Left ventricle myocardium inferior (tissue), 1 donor: Measurements from ENCODE around the gene PDCD10. TPM values are rescaled to one million over a fixed set of nuclear protein-coding genes. Genes with fewer than 3 reads are reported as not detected.

Source experiments
- DNase-seq: peaks from one replicate; pipeline ENCODE4 v3.0.0-alpha.2; 2020
- H3K27ac ChIP-seq: fragments of 200-600 bp; replicated peaks from 2 replicates; pipeline ENCODE4 v1.8.0; 2021
- H3K27me3 ChIP-seq: fragments of 200-600 bp; 2 replicates; pipeline ENCODE4 v1.8.0; 2021; ENCODE audit warnings: low read depth
- H3K36me3 ChIP-seq: fragments of 200-600 bp; 2 replicates; pipeline ENCODE4 v1.8.0; 2021
- H3K4me1 ChIP-seq: fragments of 200-600 bp; 2 replicates; pipeline ENCODE4 v1.8.0; 2021
- H3K4me3 ChIP-seq: fragments of 200-600 bp; 2 replicates; pipeline ENCODE4 v1.8.0; 2021; ENCODE audit warnings: mild to moderate bottlenecking, moderate library complexity
- H3K9me3 ChIP-seq: fragments of 200-600 bp; replicated peaks from 2 replicates; pipeline ENCODE4 v1.8.0; 2021
- CTCF ChIP-seq: fragments of 200-600 bp; IDR thresholded peaks from 2 replicates; pipeline ENCODE4 v1.8.0; 2021; ENCODE audit warnings: antibody characterized with exemption, mild to moderate bottlenecking, borderline replicate concordance
- intact Hi-C: fragments of 100-400 bp; cut with micrococcal nuclease; formaldehyde crosslinking; loops from one replicate; pipeline ENCODE4 v1.11.0; 2022
- total RNA-seq: library from RNA; stranded (reverse); fragmentation: NEBNext Ultra II Directional; extraction: Animal tissue kit (Norgen Biotek cat#: 25700); gene quantifications from one replicate; pipeline ENCODE4 v1.2.1, GENCODE V29; 2021
- donor health status: DM: no; HTN: yes; CAD: no; lungs with severe emphysema.

PDCD10 gene
- total RNA-seq, 1 donor from 2014 or later: 35.1 TPM

- Histone ChIP-seq H3K4me3 (no peak overlapping the region), H3K36me3 (peaks cover 28% of the 10 kb centered on the region), H3K27ac (peak overlapping the region; percentile 25), H3K9me3 (no peaks in the 10 kb centered on the region), H3K27me3 (no peaks in the 10 kb centered on the region), H3K4me1 (peaks cover 27% of the 10 kb centered on the region)
- intact Hi-C loops: no loop called here
- no peak for TF ChIP-seq CTCF
- DNase-seq: no peak
Measured at GRCh38 chr3:167716920-167717319, 17.8 kb downstream of the PDCD10 start.

GRCh38 chr3:167714871-167715270 lies 19.8 kb downstream of the PDCD10 start:
- Histone ChIP-seq H3K27ac (no peak overlapping the region), H3K4me3 (no peak overlapping the region), H3K36me3 (peaks cover 31% of the 10 kb centered on the region), H3K27me3 (no peaks in the 10 kb centered on the region), H3K9me3 (no peaks in the 10 kb centered on the region), H3K4me1 (peaks cover 21% of the 10 kb centered on the region)
- no peak for DNase-seq
- no peak for TF ChIP-seq CTCF
- intact Hi-C loops: no loop called here

- peaks cover 19% of the 10 kb centered on the region for H3K36me3 ChIP-seq
Measured at GRCh38 chr3:167712445-167712844, 22.2 kb downstream of the PDCD10 start.

GRCh38 chr3:167711439-167711838 lies 23.3 kb downstream of the PDCD10 start:
- H3K27me3 ChIP-seq: no peaks in the 10 kb centered on the region
- no peaks in the 10 kb centered on the region for H3K9me3 ChIP-seq
- H3K4me3 ChIP-seq: no peak overlapping the region
- TF ChIP-seq CTCF: no peak
- intact Hi-C loops: no loop called here
- no peak for DNase-seq
- peaks cover 9% of the 10 kb centered on the region for H3K4me1 ChIP-seq
- peaks cover 23% of the 10 kb centered on the region for H3K36me3 ChIP-seq
- H3K27ac ChIP-seq: no peak overlapping the region

More at GRCh38 chr3:167712445-167712844, 22.2 kb downstream of the PDCD10 start:
- Histone ChIP-seq H3K27me3 (no peaks in the 10 kb centered on the region), H3K4me1 (peaks cover 19% of the 10 kb centered on the region), H3K4me3 (no peak overlapping the region), H3K27ac (no peak overlapping the region), H3K9me3 (no peaks in the 10 kb centered on the region)
- intact Hi-C loops: no loop called here
- no peak for TF ChIP-seq CTCF
- no peak for DNase-seq

GRCh38 chr3:167710552-167710951 lies 24.1 kb downstream of the PDCD10 start:
- Histone ChIP-seq H3K4me1 (peaks cover 8% of the 10 kb centered on the region), H3K36me3 (peaks cover 23% of the 10 kb centered on the region), H3K27me3 (no peaks in the 10 kb centered on the region), H3K27ac (no peak overlapping the region), H3K9me3 (no peaks in the 10 kb centered on the region), H3K4me3 (no peak overlapping the region)
- intact Hi-C loops: no loop called here
- no peak for DNase-seq
- TF ChIP-seq CTCF: no peak

- Histone ChIP-seq H3K36me3 (peaks cover 23% of the 10 kb centered on the region), H3K9me3 (no peaks in the 10 kb centered on the region), H3K4me3 (no peak overlapping the region), H3K4me1 (no peaks in the 10 kb centered on the region), H3K27me3 (no peaks in the 10 kb centered on the region), H3K27ac (no peak overlapping the region)
- no peak for TF ChIP-seq CTCF
- intact Hi-C loops: no loop called here
- no peak for DNase-seq
Measured at GRCh38 chr3:167709690-167710089, 25.0 kb downstream of the PDCD10 start.
